Adrenal gland (tissue), 12 donors: ENCODE measurements around the gene KCNAB3. TPM values are rescaled to one million over a fixed set of nuclear protein-coding genes. Genes with fewer than 3 reads are reported as not detected.

ENCODE experiments used
- DNase-seq, 7 donors: peaks; one replicate each; pipeline ENCODE4 v3.0.0-alpha.2; 2019 to 2020
- H3K27ac ChIP-seq, 5 donors: fragments of 200-600 bp; sonication (generic) in 4 of 5; 1 replicate in 3 of 5; 2 replicates in 2 of 5; pipeline versions ENCODE4 v1.5.1 to v1.8.0; 2016 to 2020; ENCODE audit warnings: mild to moderate bottlenecking in 1 of 5
- H3K27me3 ChIP-seq: fragments of 200-600 bp; 2 replicates; pipeline ENCODE4 v1.8.0; 2021
- H3K36me3 ChIP-seq, 2 donors: fragments of 200-600 bp; replicated peaks in 1 of 2; 1 replicate in 1 of 2; 2 replicates in 1 of 2; pipeline versions ENCODE4 v1.5.1 to v1.8.0; 2018 to 2022
- H3K4me1 ChIP-seq, 2 donors: fragments of 200-600 bp; replicated peaks in 1 of 2; 1 replicate in 1 of 2; 2 replicates in 1 of 2; pipeline versions ENCODE4 v1.5.1 to v1.8.0; 2018 to 2021
- H3K4me3 ChIP-seq, 4 donors: fragments of 200-600 bp; sonication (generic) in 3 of 4; one replicate each; pipeline ENCODE4 v1.5.1; 2016 to 2018
- H3K9me3 ChIP-seq, 3 donors: fragments of 200-600 bp; sonication (generic) in 1 of 3; replicated peaks in 1 of 3; 1 replicate in 2 of 3; 2 replicates in 1 of 3; pipeline versions ENCODE4 v1.5.1 to v1.8.0; 2016 to 2021
- CTCF ChIP-seq, 6 experiments: fragments of 450-650 bp in 4 of 6; fragments of 200-600 bp in 2 of 6; sonication (generic) in 1 of 6; IDR thresholded peaks; 1 replicate in 5 of 6; 2 replicates in 1 of 6; pipeline versions ENCODE4 v1.5.1 to v1.8.0; 2016 to 2021; ENCODE audit warnings: antibody characterized with exemption in 6 of 6, mild to moderate bottlenecking in 2 of 6, moderate library complexity in 1 of 6
- POLR2A ChIP-seq, 2 donors: fragments of 450-650 bp; IDR thresholded peaks; one replicate each; pipeline ENCODE4 v1.6.1; 2017; ENCODE audit warnings: antibody characterized with exemption in 2 of 2, mild to moderate bottlenecking in 2 of 2, moderate library complexity in 1 of 2
- WGBS, 4 donors: extraction: QIAGEN DNeasy Blood & Tissue Kit in 2 of 4; methylation state at CpG; one replicate each; pipeline versions ENCODE4 v1.1.5 to v1.1.7; 2013 to 2017; 5-methylcytosine and 5-hydroxymethylcytosine counted together
- intact Hi-C, 2 donors: fragments of 100-400 bp; cut with DNase I; formaldehyde crosslinking; loops; one replicate each; pipeline versions ENCODE4 v1.14.1 to v1.15.0; 2022 to 2023
- polyA plus RNA-seq, 3 donors: library from polyadenylated mRNA; stranded (reverse); fragments of 200-250 nt in 2 of 3; fragments of 350-450 nt in 1 of 3; fragmentation: Illumina TruSeq in 1 of 3; extraction: RNeasy Lipid Tissue Mini Kit (QIAGEN cat#74804) in 1 of 3; gene quantifications; one replicate each; pipeline ENCODE4 v1.2.3, GENCODE V29; 2013 to 2014
- total RNA-seq, 9 donors: library from RNA; depleted of rRNA in 4 of 9; stranded (reverse); fragments of >200 nt in 4 of 9; fragments of 120-200 nt in 1 of 9; fragmentation: NEBNext Ultra II Directional in 1 of 9; extraction: Animal tissue kit (Norgen Biotek cat#: 25700) in 1 of 9; gene quantifications; one replicate each; pipeline versions ENCODE4 v1.1.0 to v1.2.4, GENCODE V29; 2013 to 2023
- donor health status: healthy with polysubstance abuse.
- donor health status: Bipolar disorder and iron deficiency.
- donor health status: DM: yes; HTN: yes; CAD: no.
- donor health status: DM: no; HTN: no; CAD: no.
- donor health status: DM: no; HTN: no; CAD: no.
- donor health status: DM: yes; HTN: yes; CAD: no.

The KCNAB3 gene
- total and polyA plus RNA-seq, 12 donors, result 0.12 to 4.2 (median 0.68) TPM; not detected in 2

GRCh38 chr17:7951143-7951792 lies 21.6 kb upstream of the KCNAB3 start:
- no peak overlapping the region for H3K4me3 ChIP-seq
- H3K36me3 ChIP-seq, result peaks cover 0 to 29% of the 10 kb centered on the region in 2 donors
- intact Hi-C loops, result no loop called here
- DNase-seq, result no peak
- no peak overlapping the region for H3K27ac ChIP-seq
- H3K4me1 ChIP-seq, result no peaks in the 10 kb centered on the region
- no peaks in the 10 kb centered on the region for H3K27me3 ChIP-seq
- 72 to 81% (median 77%) methylated on average over 5 of the region's 5 CpGs for WGBS, 4 donors
- H3K9me3 ChIP-seq, result no peaks in the 10 kb centered on the region
- TF ChIP-seq POLR2A (IDR thresholded peaks at IDR 0.05), result no peak
- TF ChIP-seq CTCF (IDR thresholded peaks at IDR 0.05), result no peak

GRCh38 chr17:7950578-7950977 lies 20.9 kb upstream of the KCNAB3 start:
- Histone ChIP-seq H3K36me3 (peaks cover 0 to 36% of the 10 kb centered on the region in 2 donors), H3K27me3 (no peaks in the 10 kb centered on the region), H3K4me1 (no peaks in the 10 kb centered on the region), H3K9me3 (no peaks in the 10 kb centered on the region), H3K4me3 (no peak overlapping the region), H3K27ac (no peak overlapping the region)
- intact Hi-C loops, result no loop called here
- DNase-seq, result no peak
- TF ChIP-seq CTCF (IDR thresholded peaks at IDR 0.05) (no peak), POLR2A (IDR thresholded peaks at IDR 0.05) (no peak)
- WGBS, 4 donors, result 80 to 97% (median 84%) methylated on average over 3 of the region's 3 CpGs

GRCh38 chr17:7947651-7948050 lies 18.0 kb upstream of the KCNAB3 start:
- intact Hi-C loops, result no loop called here
- no peak for DNase-seq
- WGBS, 4 donors, result 87 to 89% (median 88%) methylated on average over 4 to 5 of the region's 5 CpGs
- no peaks in the 10 kb centered on the region for H3K4me1 ChIP-seq
- no peak overlapping the region for H3K4me3 ChIP-seq
- H3K9me3 ChIP-seq, result no peaks in the 10 kb centered on the region
- H3K36me3 ChIP-seq, result peaks cover 0 to 62% of the 10 kb centered on the region in 2 donors
- TF ChIP-seq POLR2A (IDR thresholded peaks at IDR 0.05), result no peak
- TF ChIP-seq CTCF (IDR thresholded peaks at IDR 0.05), result no peak
- H3K27me3 ChIP-seq, result no peaks in the 10 kb centered on the region
- no peak overlapping the region for H3K27ac ChIP-seq

DNA sequence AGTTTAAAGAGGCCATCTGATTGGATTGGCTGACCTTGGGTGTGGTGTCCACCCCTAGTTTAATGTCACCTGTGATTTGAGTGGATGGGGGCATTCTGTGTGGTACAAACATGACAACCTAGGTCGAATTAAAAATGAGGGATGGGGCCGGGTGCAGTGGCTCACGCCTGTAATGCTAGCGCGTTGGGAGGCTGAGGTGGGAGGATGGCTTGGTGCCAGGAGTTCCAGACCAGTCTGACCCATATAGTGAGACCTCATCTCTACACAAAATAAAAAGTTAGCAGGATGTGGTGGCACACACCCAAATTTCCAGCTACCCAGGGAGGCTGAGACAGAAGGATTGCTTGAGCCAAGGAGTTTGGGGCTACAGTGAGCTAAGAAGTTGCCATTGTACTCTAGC lies 16.8 kb upstream of the KCNAB3 start:
- peaks cover 0 to 62% of the 10 kb centered on the region in 2 donors for H3K36me3 ChIP-seq
- intact Hi-C loops, result no loop called here
- no peaks in the 10 kb centered on the region for H3K9me3 ChIP-seq
- WGBS, 4 donors, result 78 to 95% (median 88%) methylated on average over 5 of the region's 5 CpGs
- no peak for DNase-seq
- TF ChIP-seq CTCF (IDR thresholded peaks at IDR 0.05) (no peak), POLR2A (IDR thresholded peaks at IDR 0.05) (no peak)
- H3K4me1 ChIP-seq, result no peaks in the 10 kb centered on the region
- no peaks in the 10 kb centered on the region for H3K27me3 ChIP-seq
- no peak overlapping the region for H3K4me3 ChIP-seq
- H3K27ac ChIP-seq, result no peak overlapping the region
